Liver (tissue), 9 donors: Measurements from ENCODE around the gene TRIM56. TPM values are rescaled to one million over a fixed set of nuclear protein-coding genes. Genes with fewer than 3 reads are reported as not detected.
"Not testable (repeated sequence)": the region's sequence is repeated elsewhere in the genome, so short reads cannot be mapped to it uniquely, and the experiment has no call there.

Source experiments
- DNase-seq: peaks from one replicate; pipeline ENCODE4 v3.0.0-alpha.2; 2017; ENCODE audit warnings: low spot score
- H3K27ac ChIP-seq, 2 donors: one replicate each; pipeline ENCODE4 v1.7.0; 2013; ENCODE audit warnings: inconsistent platforms in 2 of 2, low read length in 2 of 2, control low read depth in 1 of 2, low read depth in 1 of 2, mild to moderate bottlenecking in 1 of 2
- H3K27me3 ChIP-seq, 4 donors: one replicate each; pipeline versions ENCODE4 v1.6.1 to v1.7.0; 2013; ENCODE audit warnings: low read length in 3 of 4, inconsistent platforms in 1 of 4, mild to moderate bottlenecking in 1 of 4, moderate library complexity in 1 of 4; ENCODE audit not compliant: control insufficient read depth in 4 of 4, insufficient read depth in 4 of 4
- H3K36me3 ChIP-seq, 4 donors: one replicate each; pipeline versions ENCODE4 v1.6.1 to v1.7.0; 2013; ENCODE audit warnings: low read length in 3 of 4, mild to moderate bottlenecking in 3 of 4, low read depth in 1 of 4, moderate library complexity in 1 of 4; ENCODE audit not compliant: control insufficient read depth in 4 of 4, insufficient read depth in 3 of 4
- H3K4me1 ChIP-seq, 4 donors: one replicate each; pipeline versions ENCODE4 v1.6.1 to v1.7.0; 2013; ENCODE audit warnings: low read length in 3 of 4, mild to moderate bottlenecking in 3 of 4, moderate library complexity in 1 of 4; ENCODE audit not compliant: control insufficient read depth in 4 of 4, insufficient read depth in 4 of 4
- H3K4me3 ChIP-seq, 3 donors: one replicate each; pipeline versions ENCODE4 v1.6.1 to v1.7.0; 2013; ENCODE audit warnings: low read length in 3 of 3, control low read depth in 1 of 3, low read depth in 1 of 3, mild to moderate bottlenecking in 1 of 3
- H3K9ac ChIP-seq, 2 donors: one replicate each; pipeline ENCODE4 v1.7.0; 2013; ENCODE audit warnings: low read length in 2 of 2, mild to moderate bottlenecking in 2 of 2, moderate library complexity in 2 of 2, control low read depth in 1 of 2, low read depth in 1 of 2
- H3K9me3 ChIP-seq, 4 donors: one replicate each; pipeline versions ENCODE4 v1.6.1 to v1.7.0; 2013; ENCODE audit warnings: low read length in 3 of 4; ENCODE audit not compliant: control insufficient read depth in 4 of 4
- EGR1 ChIP-seq, 2 donors: IDR thresholded peaks; 2 replicates each; pipeline ENCODE4 v1.6.1; 2016 to 2018; ENCODE audit warnings: antibody characterized with exemption in 2 of 2, low read depth in 2 of 2
- FOXA1 ChIP-seq: IDR thresholded peaks from 2 replicates; pipeline ENCODE4 v1.6.1; 2016; ENCODE audit warnings: antibody characterized with exemption
- FOXA2 ChIP-seq: IDR thresholded peaks from 2 replicates; pipeline ENCODE4 v1.6.1; 2016; ENCODE audit warnings: antibody characterized with exemption
- GABPA ChIP-seq, 2 donors: IDR thresholded peaks in 1 of 2; conservative IDR thresholded peaks in 1 of 2; 2 replicates each; pipeline ENCODE4 v1.6.1; 2016; ENCODE audit warnings: antibody characterized with exemption in 2 of 2, mild to moderate bottlenecking in 1 of 2, moderate library complexity in 1 of 2
- HNF4A ChIP-seq, 2 donors: conservative IDR thresholded peaks; 2 replicates each; pipeline ENCODE4 v1.6.1; 2016; ENCODE audit warnings: antibody characterized with exemption in 2 of 2, mild to moderate bottlenecking in 2 of 2
- HNF4G ChIP-seq: IDR thresholded peaks from 2 replicates; pipeline ENCODE4 v1.6.1; 2016; ENCODE audit warnings: antibody characterized with exemption
- JUND ChIP-seq, 2 donors: IDR thresholded peaks; 2 replicates each; pipeline ENCODE4 v1.6.1; 2016; ENCODE audit warnings: antibody characterized with exemption in 2 of 2
- NR2F2 ChIP-seq: IDR thresholded peaks from 2 replicates; pipeline ENCODE4 v1.6.1; 2016; ENCODE audit warnings: antibody characterized with exemption
- RAD21 ChIP-seq, 2 donors: IDR thresholded peaks; 2 replicates each; pipeline ENCODE4 v1.6.1; 2016; ENCODE audit warnings: antibody characterized with exemption in 2 of 2, mild to moderate bottlenecking in 2 of 2
- RXRA ChIP-seq, 2 donors: IDR thresholded peaks; 2 replicates each; pipeline ENCODE4 v1.6.1; 2017 to 2018; ENCODE audit warnings: antibody characterized with exemption in 2 of 2, mild to moderate bottlenecking in 1 of 2
- SP1 ChIP-seq: IDR thresholded peaks from 2 replicates; pipeline ENCODE4 v1.6.1; 2018; ENCODE audit warnings: antibody characterized with exemption, mild to moderate bottlenecking
- TAF1 ChIP-seq: conservative IDR thresholded peaks from 2 replicates; pipeline ENCODE4 v1.6.1; 2016; ENCODE audit warnings: antibody characterized with exemption, mild to moderate bottlenecking
- YY1 ChIP-seq: IDR thresholded peaks from 2 replicates; pipeline ENCODE4 v1.6.1; 2016; ENCODE audit warnings: antibody characterized with exemption, mild to moderate bottlenecking
- WGBS: extraction: QIAGEN DNeasy Blood & Tissue Kit; methylation state at CpG from one replicate; pipeline ENCODE4 v1.1.7; 2013; 5-methylcytosine and 5-hydroxymethylcytosine counted together
- polyA plus RNA-seq, 2 donors: library from polyadenylated mRNA; stranded (reverse) in 1 of 2; unstranded in 1 of 2; fragments of 200-250 nt in 1 of 2; fragments of >200 nt in 1 of 2; fragmentation: Nextera tagmentation in 1 of 2; extraction: Ambion mirVana in 1 of 2; gene quantifications; one replicate each; pipeline versions ENCODE4 v1.2.1 to v1.2.3, GENCODE V29; 2013 to 2015
- total RNA-seq, 2 donors: library from RNA; depleted of rRNA; stranded (reverse); fragments of >200 nt; gene quantifications; one replicate each; pipeline ENCODE4 v1.2.3, GENCODE V29; 2014
- TF ChIP-seq, protein P1 (sequence below): IDR thresholded peaks from 2 replicates; pipeline ENCODE4 v1.6.1; 2016; ENCODE audit warnings: antibody characterized with exemption
- TF ChIP-seq, protein P2 (sequence below): IDR thresholded peaks from 2 replicates; pipeline ENCODE4 v1.6.1; 2016; ENCODE audit warnings: antibody characterized with exemption, mild to moderate bottlenecking
- TF ChIP-seq, protein P3 (sequence below): IDR thresholded peaks from 2 replicates; pipeline ENCODE4 v1.6.1; 2016; ENCODE audit warnings: antibody characterized with exemption
- TF ChIP-seq, protein P4 (sequence below): fragments of 150-350 bp; IDR thresholded peaks from 2 replicates; pipeline ENCODE4 v1.5.1; 2017; ENCODE audit warnings: improper control_type of control experiment, low read depth, low read length; ENCODE audit not compliant: missing input control
- TF ChIP-seq, protein P5 (sequence below): IDR thresholded peaks from 2 replicates; pipeline ENCODE4 v1.6.1; 2016; ENCODE audit warnings: antibody characterized with exemption
- donor health status: healthy.
- donor health status: healthy.
- donor health status: healthy.
- donor health status: healthy.
- donor health status: healthy.

Gene TRIM56
- total and polyA plus RNA-seq, 4 donors = 4.8 to 15.6 (median 7.6) TPM

DNA sequence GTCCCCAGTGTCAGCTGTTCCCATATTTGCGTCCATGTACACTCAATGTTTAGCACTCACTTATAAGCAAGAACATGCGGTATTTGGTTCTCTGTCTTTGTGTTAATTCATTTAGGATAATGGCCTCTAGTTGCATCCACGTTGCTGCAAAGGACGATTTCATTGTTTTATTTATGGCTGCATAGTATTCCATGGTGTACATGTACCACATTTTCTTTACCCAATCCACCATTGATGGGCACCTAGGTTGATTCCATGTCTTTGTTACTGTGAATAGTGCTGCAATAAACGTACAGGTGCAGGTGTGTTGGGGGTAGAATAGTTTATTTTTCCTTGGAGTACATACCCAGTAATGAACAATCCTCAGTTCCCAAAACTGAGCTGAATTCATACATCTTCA is 24.3 kb upstream of the TRIM56 start:
- Histone ChIP-seq H3K27me3 (peaks cover 0 to 2% (median 0%) of the 10 kb centered on the region in 4 donors), H3K36me3 (no peaks in the 10 kb centered on the region), H3K27ac (no peak overlapping the region), H3K9ac (no peak overlapping the region), H3K4me3 (no peak overlapping the region), H3K9me3 (no peaks in the 10 kb centered on the region), H3K4me1 (no peaks in the 10 kb centered on the region)
- no peak for DNase-seq
- no peak for TF ChIP-seq EGR1 (IDR thresholded peaks at IDR 0.05; ENCODE audit: low read depth in 2 of 2)
- TF ChIP-seq RAD21 (IDR thresholded peaks at IDR 0.05) = no peak
- TF ChIP-seq YY1 = no peak
- TF ChIP-seq, protein P1, sequence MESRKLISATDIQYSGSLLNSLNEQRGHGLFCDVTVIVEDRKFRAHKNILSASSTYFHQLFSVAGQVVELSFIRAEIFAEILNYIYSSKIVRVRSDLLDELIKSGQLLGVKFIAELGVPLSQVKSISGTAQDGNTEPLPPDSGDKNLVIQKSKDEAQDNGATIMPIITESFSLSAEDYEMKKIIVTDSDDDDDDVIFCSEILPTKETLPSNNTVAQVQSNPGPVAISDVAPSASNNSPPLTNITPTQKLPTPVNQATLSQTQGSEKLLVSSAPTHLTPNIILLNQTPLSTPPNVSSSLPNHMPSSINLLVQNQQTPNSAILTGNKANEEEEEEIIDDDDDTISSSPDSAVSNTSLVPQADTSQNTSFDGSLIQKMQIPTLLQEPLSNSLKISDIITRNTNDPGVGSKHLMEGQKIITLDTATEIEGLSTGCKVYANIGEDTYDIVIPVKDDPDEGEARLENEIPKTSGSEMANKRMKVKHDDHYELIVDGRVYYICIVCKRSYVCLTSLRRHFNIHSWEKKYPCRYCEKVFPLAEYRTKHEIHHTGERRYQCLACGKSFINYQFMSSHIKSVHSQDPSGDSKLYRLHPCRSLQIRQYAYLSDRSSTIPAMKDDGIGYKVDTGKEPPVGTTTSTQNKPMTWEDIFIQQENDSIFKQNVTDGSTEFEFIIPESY = no peak
- no peak for TF ChIP-seq HNF4G
- TF ChIP-seq NR2F2 = no peak
- no peak for TF ChIP-seq RXRA (IDR thresholded peaks at IDR 0.05)
- TF ChIP-seq HNF4A (conservative IDR thresholded peaks at IDR 0.05) = no peak
- TF ChIP-seq FOXA2 = no peak
- TF ChIP-seq, protein P2, sequence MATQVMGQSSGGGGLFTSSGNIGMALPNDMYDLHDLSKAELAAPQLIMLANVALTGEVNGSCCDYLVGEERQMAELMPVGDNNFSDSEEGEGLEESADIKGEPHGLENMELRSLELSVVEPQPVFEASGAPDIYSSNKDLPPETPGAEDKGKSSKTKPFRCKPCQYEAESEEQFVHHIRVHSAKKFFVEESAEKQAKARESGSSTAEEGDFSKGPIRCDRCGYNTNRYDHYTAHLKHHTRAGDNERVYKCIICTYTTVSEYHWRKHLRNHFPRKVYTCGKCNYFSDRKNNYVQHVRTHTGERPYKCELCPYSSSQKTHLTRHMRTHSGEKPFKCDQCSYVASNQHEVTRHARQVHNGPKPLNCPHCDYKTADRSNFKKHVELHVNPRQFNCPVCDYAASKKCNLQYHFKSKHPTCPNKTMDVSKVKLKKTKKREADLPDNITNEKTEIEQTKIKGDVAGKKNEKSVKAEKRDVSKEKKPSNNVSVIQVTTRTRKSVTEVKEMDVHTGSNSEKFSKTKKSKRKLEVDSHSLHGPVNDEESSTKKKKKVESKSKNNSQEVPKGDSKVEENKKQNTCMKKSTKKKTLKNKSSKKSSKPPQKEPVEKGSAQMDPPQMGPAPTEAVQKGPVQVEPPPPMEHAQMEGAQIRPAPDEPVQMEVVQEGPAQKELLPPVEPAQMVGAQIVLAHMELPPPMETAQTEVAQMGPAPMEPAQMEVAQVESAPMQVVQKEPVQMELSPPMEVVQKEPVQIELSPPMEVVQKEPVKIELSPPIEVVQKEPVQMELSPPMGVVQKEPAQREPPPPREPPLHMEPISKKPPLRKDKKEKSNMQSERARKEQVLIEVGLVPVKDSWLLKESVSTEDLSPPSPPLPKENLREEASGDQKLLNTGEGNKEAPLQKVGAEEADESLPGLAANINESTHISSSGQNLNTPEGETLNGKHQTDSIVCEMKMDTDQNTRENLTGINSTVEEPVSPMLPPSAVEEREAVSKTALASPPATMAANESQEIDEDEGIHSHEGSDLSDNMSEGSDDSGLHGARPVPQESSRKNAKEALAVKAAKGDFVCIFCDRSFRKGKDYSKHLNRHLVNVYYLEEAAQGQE = no peak
- TF ChIP-seq SP1 = no peak
- TF ChIP-seq, protein P3, sequence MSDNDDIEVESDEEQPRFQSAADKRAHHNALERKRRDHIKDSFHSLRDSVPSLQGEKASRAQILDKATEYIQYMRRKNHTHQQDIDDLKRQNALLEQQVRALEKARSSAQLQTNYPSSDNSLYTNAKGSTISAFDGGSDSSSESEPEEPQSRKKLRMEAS = no peak
- TF ChIP-seq GABPA (IDR thresholded peaks at IDR 0.05 in 1 of 2, conservative IDR thresholded peaks at IDR 0.05 in 1 of 2) = no peak
- TF ChIP-seq, protein P4, sequence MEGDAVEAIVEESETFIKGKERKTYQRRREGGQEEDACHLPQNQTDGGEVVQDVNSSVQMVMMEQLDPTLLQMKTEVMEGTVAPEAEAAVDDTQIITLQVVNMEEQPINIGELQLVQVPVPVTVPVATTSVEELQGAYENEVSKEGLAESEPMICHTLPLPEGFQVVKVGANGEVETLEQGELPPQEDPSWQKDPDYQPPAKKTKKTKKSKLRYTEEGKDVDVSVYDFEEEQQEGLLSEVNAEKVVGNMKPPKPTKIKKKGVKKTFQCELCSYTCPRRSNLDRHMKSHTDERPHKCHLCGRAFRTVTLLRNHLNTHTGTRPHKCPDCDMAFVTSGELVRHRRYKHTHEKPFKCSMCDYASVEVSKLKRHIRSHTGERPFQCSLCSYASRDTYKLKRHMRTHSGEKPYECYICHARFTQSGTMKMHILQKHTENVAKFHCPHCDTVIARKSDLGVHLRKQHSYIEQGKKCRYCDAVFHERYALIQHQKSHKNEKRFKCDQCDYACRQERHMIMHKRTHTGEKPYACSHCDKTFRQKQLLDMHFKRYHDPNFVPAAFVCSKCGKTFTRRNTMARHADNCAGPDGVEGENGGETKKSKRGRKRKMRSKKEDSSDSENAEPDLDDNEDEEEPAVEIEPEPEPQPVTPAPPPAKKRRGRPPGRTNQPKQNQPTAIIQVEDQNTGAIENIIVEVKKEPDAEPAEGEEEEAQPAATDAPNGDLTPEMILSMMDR = no peak
- TF ChIP-seq JUND (IDR thresholded peaks at IDR 0.05) = no peak
- no peak for TF ChIP-seq TAF1
- TF ChIP-seq, protein P5, sequence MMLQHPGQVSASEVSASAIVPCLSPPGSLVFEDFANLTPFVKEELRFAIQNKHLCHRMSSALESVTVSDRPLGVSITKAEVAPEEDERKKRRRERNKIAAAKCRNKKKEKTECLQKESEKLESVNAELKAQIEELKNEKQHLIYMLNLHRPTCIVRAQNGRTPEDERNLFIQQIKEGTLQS = no peak
- no peak for TF ChIP-seq FOXA1
- 71% methylated on average over 5 of the region's 5 CpGs for WGBS

DNA sequence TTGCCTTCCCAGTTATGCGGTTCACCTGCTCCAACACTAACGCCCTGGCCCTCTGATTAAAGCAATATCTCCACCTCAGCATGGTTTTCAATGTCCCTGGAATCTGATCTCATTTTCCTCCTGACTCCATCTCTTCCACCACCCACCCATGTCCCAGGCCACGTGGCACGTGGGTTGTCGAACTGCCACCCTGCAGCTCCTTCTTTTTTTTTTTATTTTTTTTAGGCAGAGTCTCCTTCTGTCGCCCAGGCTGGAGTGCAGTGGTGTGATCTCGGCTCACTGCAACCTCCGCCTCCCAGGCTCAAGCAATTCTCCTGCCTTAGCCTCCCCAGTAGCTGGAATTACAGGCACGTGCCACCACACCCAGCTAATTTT is 21.1 kb upstream of the TRIM56 start:
- H3K9me3 ChIP-seq, H3K4me3 ChIP-seq, H3K9ac ChIP-seq, DNase-seq, H3K27me3 ChIP-seq, H3K4me1 ChIP-seq, H3K27ac ChIP-seq, H3K36me3 ChIP-seq: not testable (repeated sequence)
- WGBS = 76% methylated on average over 9 of the region's 9 CpGs

DNA sequence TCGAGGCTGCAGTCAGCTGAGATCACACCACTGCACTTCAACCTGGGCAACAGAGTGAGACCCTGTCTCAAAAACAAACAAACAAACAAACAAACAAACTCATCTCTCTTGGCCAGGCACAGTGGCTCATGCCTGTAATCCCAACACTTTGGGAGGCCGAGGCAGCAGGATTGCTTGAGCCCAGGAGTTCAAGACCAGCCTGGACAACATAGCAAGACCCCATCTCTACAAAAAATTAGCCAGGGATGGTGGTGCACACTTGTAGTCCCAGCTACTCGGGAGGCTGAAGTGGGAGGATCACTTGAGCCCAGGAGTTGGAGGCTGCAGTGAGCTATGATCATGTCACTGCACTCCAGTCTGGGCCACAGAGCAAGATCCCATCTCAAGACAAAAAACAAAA is 20.1 kb upstream of the TRIM56 start:
- H3K9me3 ChIP-seq, H3K27me3 ChIP-seq, DNase-seq, H3K36me3 ChIP-seq, H3K4me3 ChIP-seq, H3K27ac ChIP-seq, H3K4me1 ChIP-seq, H3K9ac ChIP-seq: not testable (repeated sequence)
- 69% methylated on average over 3 of the region's 3 CpGs for WGBS
